ENCODE results near the gene FGF18.

- no peak for TF ChIP-seq CTCF (conservative IDR thresholded peaks at IDR 0.05; ENCODE audit: low read depth in 2 of 2)
- no peak for TF ChIP-seq POLR2AphosphoS5 (IDR thresholded peaks at IDR 0.05; ENCODE audit: low read depth)
- no peak for TF ChIP-seq EZH2 (IDR thresholded peaks at IDR 0.05; ENCODE audit: low read depth, unreplicated experiment)
- no peak for TF ChIP-seq REST (IDR thresholded peaks at IDR 0.05; ENCODE audit: unreplicated experiment)
- TF ChIP-seq ETS1 (IDR thresholded peaks at IDR 0.05) = no peak
- no peak for TF ChIP-seq EZH2phosphoT487 (IDR thresholded peaks at IDR 0.05; ENCODE audit: unreplicated experiment)
Measured at GRCh38 chr5:171450423-171451331, 31.2 kb downstream of the FGF18 start.
